ENCODE measurements around the gene CARS2.
"Not testable (repeated sequence)": the region's sequence is repeated elsewhere in the genome, so short reads cannot be mapped to it uniquely, and the experiment has no call there.

Gene CARS2

DNA sequence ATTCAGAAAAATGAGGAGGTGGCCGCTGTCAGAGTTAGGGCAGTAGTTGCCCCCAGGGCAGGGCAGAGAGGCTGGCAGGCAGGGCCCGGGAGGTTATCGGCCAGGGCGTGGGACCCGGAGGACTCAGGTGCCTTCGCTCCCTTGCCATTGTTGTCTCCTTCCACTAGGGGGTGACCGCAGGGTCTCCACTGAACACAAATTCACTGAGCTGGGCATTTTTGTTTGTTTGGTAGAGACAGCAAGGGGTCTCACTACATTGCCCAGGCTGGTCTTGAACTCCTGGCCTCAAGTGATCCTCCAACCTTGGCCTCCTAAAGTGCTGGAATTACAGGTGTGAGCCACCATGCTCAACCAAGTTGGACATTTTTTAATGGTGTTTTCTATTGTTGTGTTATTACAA, 25.1 kb downstream of the CARS2 start:
- no peak for DNase-seq

DNA sequence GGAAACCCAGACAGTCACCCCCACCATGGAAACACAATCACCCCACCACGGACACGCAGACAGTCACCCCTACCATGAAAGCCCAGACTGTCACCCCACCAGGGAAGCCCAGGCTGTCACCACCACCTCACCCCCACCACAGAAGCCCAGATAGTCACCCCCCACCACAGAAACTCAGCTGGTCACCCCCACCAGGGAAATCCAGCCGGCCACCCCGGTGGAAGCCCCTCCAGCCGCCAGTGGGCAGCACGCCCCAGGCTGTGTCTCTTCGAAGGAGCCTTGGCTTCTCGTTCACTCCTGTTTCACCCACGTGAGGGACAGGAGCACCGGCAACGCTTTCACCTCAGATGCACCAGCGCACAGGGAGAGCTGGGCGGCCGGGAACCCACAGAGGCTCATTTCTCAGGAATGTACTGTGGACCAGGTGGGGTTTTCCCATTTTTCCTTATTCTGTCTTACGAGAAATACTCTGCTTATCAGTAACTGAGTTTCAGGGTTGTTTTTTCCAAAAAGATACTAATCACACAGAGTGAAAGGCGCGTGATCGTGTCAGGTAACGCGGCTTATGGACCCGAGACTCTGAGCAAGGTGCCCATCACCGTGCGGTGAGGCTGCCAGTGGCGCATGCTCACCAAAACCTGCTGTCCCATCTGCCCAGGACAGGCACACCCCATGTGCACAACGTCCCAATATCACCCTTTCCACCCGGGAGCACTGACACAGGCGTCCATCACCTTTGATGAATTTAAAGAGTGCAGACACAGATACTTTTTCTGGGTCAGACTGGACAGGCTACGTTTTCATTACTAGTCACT, 28.0 kb downstream of the CARS2 start:
- no peak for DNase-seq

DNA sequence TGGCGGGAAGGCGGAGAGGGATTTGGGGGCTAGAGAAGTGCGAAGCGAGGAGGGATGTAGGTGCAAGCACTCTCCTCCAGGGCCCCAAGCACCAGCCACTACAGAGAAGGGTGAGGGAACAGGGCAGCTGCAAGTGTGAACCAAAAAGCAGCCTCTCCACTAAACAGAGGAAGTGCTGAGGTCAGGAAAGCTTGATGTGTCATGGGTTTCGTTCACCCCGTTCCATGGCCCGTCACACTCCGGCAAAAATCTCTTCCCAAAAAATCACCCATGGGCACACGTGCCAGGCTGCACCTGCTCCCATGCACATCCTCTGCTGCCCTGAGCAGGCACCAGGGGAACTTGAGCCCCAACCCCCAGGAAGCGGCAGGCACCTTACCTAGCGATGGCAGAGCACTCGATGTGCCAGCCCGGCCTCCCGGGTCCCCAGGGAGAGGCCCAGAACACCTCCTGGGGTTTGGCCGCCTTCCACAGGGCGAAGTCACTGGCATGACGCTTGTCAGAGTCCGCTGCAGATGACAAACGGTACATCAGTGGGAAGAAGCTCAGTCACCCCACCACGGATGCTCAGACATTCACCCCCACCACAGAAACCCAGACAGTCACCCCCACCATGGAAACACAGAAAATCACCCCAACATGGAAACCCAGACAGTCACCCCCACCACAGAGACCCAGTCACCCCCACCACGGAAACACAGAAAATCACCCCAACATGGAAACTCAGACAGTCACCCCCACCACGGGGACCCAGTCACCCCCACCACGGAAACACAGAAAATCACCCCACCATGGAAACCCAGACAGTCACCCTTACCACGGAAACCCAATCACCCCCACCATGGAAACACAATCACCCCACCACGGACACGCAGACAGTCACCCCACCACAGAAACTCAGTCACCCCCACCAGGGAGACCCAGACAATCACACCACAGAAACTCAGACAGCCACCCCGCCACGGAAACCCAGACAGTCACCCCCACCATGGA, 29.0 kb downstream of the CARS2 start:
- no peak for DNase-seq

DNA sequence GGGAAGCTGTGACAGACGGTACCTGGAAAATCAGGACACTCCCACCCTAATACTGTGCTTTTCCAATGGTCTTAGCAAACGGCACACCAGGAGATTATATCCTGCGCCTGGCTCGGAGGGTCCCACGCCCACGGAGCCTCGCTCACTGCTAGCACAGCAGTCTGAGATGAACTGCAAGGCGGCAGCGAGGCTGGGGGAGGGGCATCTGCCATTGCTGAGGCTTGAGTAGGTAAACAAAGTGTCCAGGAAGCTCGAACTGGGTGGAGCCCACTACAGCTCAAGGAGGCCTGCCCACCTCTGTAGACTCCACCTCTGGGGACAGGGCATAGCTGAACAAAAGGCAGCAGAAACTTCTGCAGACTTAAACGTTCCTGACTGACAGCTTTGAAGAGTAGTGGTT, 36.1 kb downstream of the CARS2 start:
- not testable (repeated sequence) for DNase-seq

DNA sequence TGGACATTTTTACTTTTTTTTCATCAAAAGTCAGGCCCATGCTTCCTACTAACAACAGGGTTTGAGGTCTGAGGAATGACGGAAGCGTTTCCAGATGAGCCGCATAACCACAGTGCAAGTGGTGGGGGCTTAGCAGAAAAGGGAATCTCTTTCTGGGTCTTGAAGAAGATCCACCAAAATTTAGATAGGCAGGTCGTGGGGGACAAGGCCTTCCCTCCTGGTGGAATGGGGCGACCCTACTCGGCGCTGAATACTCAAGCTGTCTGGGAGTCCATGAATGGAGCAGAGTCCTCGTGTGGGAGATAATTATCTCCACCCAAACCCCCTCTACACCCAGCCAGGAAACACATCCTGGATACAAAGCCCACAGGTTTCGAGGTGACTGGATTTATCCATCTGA, 36.9 kb downstream of the CARS2 start:
- DNase-seq = no peak

DNA sequence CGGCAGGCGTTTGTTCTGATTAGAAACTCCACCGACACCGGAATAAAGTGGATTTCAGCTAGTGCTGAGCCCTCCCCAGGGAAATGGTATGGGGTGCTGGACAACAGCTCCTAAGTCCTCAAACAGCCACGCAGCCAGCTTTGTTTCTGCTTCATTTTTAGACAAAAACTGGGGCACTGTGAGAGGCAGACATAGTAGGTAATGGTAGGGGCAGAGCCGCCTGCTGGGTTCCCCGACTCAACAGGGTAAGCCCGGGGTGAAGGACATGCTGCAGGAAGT, 39.7 kb downstream of the CARS2 start:
- DNase-seq = no peak

DNA sequence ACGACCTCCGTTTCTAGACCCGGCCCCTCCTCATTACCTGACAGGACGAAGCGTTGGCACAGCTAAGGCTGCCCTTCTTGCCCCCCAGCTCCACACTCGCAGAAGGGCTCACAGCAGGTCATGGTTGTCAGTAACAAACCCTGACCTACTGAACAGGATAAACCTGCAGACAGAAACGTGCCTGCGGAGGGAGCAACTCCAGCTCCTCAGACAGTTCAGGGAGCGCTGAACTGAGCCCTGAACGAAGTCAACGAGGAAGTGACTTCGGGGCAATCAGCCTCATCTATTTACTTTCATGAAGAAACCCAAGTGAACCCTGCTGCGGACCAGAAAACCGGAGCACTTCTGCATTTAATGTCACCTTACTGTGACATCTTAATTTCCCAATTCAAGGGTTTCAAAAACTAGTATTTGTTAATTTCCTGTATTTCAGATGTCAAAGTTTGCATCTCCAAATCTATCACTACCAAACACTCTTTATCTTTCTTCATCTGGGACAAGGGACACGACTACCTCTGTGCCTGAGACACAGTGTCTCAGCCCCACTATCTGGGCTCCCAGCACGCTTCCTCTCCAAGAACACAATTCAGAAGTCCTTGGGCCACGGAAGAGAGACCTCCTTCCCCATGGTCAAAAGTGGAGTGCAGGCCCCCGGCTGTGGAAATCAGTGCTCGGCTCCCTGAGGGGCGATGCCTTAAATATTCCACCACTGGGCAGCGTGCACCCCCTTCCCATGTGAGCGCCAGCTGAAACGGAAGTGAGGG, 40.2 kb downstream of the CARS2 start:
- no peak for DNase-seq

DNA sequence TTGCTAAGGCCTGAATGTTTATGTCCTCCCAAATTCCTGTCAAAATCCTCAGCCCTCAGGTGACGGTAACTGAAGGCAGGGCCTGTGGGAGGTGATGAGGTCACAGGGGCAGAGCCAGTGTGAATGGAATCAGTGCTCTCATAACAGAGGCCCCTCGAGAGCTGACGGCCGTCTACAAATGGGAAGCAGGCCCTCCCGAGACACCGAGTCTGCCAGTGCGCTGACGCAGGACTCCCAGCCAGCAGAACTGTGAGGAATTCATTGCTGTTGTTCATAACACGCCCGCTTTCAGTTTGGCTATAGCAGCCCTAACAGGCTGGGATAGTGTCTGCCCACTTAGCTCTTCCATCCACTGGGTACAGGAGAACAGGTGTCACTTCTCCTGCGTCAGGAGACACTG, 41.2 kb downstream of the CARS2 start:
- no peak for DNase-seq

DNA sequence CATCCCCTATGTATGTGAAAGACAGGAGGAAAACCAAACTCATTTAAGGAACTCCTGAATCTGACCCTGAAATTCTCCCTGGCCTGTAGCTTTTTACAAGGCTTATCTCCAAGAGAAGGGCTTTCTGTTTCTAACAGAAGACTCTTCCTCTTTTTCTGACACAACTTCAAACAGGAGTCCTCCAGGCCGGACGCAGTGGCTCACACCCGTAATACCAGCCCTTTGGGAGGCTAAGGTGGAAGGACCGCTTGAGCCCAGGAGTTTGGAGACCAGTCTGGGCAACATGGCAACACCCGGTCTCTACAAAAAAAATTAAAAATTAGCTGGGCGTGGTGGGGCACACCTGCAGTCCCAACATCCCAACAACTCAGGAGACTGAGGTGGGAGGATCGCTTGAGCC, 41.9 kb downstream of the CARS2 start:
- DNase-seq = no peak

DNA sequence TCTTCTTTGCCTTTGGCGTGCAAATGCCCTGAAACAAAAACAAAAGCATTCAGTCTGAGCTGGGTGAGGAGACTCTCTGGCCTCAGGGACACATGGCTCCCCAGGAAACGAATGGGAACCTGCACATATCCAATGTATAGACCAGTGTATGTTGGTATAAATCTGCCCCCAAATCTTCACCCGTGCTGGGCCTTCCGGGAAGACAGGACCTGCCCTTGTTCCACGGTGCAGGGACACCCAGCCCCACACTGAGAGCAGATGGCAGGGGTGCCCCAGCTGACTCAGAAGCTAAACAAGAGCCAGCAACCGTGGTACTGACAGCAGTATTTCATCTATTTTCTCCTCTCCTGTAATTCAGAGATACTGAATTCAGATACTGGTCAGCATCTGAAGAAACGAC, 42.4 kb downstream of the CARS2 start:
- DNase-seq = no peak

DNA sequence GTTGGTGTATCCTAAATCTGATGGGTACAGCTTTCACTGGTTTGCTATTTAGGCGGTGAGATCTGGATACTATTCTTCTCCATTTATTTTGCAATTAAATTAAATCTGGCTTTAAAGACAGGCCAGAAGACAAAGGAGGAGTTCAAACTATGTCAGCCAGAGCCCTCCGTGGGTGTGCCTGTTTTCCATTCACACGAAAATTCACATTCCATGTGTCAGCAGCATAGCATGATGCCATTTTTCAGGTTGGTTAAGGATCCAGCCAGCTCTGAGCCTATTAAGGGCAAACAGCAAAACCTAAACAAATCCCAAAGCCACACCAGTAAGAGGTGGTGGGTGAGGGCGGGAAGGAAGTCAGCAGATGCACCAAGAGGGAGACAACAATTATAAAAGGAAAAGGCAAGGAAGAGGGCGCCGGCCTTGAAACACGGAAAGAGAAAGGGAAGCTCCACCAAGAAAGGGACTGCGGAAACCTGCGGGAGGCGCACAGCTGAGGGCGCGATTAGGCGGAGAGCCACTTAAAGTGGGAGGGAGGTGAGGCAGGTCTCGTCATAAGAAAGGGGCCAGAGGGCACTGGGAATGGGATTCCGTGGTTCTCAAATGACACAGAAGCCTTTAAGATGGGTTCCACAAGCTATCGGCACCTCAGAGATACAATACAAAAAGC, 43.0 kb downstream of the CARS2 start:
- no peak for DNase-seq

DNA sequence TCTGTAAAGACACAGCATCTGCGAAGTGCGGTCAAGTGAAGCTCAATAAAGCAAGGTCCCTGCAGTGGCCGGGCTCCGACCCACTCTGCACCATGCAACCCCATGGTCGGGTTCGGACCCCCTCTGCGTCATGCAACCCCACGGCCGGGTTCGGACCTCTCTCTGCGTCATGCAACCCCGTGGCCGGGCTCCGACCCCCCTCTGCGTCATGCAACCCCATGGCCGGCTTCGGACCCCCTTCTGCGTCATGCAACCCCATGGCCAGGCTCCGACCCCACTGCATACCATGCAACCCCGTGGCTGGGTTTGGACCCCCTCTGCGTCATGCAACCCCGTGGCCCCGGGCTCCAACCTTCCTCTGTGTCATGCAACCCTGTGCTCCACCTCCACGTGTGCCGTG, 43.8 kb downstream of the CARS2 start:
- no peak for DNase-seq

DNA sequence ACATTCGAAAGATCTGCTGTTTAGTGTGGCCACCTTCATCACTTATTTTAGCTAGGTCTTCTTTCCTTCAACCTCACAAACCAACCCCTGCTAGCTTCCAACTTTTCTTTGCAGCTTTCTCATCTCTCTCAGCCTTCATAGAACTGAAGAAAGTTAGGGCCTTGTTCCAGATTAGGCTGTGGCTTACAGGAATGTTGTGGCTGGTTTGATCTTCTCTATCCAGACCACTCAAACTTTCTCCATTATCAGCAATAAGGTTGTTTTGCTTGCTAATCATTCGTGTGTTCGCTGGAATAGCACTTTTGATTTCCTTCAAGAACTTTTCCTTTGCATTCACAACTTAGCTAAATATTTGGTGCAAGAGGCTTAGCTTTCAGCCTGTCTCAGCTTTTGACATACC, 44.7 kb downstream of the CARS2 start:
- no peak for DNase-seq

DNA sequence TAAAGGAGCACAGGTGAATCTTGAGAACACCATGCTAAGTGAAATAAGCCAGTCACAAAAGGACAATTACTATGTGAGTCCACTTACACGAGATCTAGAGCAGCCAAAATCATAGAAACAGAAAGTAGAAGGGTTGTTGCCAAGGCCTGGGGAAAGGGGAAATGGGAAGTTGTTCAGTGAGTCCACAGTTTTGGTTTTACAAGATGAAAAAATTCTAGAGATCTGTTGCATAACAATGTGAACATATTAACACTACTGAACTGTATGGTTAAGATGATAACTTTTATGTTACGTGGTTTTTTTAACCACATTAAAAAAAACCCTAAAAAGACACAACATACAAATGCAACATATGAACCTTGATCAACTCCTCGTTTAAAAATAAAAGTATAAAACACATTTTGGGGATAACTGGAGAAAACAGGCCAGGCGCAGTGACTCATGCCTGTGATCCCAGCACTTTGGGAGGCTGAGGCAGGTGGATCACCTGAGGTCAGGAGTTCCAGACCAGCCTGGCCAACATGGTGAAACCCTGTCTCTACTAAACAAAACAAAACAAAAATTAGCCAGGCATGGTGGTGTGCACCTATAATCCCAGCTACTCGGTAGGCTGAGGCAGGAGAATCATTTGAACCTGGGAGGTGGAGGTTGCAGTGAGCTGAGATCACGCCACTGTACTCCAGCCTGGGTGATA, 47.6 kb downstream of the CARS2 start:
- DNase-seq = not testable (repeated sequence)

DNA sequence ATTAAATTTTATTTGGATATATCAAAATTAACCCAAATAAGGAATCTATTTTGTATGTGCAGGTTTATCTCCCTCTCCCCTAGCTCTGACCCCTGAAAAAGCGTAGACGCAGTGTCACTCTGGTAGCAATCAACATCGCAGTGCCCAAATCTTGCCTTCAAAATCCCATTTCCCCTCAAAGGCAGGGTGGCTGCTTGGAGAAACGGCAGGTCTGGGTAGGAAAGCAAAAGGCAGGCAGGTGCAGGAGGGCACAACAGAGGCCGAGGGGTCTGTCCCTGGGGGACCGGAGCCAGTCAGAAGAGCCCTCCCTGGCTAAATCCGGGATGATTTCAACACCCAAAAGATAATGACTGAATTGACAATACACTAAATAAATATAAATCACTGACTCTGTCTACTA, 48.7 kb downstream of the CARS2 start:
- DNase-seq = no peak

DNA sequence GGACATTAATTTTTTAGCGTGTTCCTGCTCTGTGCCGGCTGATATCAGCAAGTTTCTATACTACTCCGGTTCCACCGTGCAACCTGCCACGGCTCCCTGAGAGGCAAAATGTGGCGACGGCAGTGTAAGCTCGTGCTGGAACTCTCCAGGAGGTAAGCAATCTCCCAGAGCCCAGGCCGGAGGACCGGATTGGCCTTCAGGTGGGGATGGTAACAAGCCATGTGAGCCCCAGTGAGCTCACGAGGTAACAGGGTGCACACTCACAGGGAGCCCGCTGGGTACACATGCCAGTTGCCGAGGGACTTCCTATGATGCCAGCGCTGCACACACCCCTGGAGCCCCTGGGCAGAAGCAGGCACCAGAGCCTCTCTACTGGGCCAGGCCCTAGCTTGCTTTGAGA, 52.1 kb downstream of the CARS2 start:
- DNase-seq = no peak

DNA sequence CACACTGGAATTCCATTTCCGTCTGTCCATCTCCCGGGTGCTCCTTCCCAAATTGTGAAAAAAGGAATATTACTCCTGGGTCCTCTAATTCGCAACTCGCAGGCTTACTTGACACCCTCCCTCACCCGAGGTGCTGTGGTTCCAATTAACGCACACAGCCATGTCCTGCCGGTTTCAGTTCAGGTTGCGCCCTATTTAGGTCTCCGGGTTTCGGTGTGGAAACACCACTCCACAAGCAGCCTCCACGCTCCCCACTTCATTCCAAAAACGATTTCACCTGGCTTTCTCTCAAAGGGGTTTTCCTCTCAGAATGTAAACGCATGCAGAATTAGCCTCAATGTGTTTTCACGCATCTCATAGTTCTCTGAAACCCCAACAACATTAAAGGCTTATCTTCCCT, 52.6 kb downstream of the CARS2 start:
- no peak for DNase-seq

DNA sequence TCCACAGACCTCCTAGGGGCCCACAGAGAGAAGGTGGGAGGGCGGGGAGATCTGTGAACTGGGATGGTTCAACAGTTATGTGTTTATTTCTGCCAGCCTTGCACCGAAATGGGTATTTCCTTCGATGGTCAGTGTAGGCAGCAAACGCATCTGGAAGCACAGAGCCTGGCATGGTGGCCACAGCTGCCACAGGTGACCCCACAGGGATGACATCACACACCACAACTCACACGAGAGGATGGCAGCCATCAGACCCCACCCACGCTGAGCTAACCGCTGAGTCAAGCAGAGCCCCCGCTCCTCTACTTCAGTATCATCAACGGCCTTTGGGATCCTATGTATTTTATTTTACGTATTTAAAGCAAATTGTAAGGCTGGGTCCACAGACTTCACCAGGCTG, 53.2 kb downstream of the CARS2 start:
- DNase-seq = no peak

DNA sequence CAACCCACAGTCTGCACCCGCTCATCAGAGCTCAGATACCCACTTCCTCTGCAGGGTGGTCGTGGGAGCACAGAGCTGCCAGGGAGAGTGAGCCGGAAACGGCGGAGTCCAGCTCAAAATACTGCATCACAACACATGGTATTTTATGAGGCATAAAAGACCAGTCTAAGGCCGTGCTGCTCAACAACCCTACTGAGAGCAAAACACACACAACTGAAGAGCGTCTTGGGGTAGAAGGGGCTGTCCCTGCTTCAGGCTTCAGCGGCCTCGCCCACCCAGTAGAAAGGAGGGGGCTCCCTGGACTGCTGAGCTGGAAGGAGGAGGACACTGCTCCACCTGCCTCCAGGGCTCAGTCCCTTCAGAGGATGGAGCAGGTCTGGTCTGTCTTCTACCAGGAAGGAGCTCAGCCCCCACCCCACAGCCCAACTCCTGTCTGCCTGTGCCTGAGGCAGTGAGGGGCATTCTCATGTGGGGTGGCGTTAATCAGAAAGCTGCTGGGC, 53.6 kb downstream of the CARS2 start:
- no peak for DNase-seq

DNA sequence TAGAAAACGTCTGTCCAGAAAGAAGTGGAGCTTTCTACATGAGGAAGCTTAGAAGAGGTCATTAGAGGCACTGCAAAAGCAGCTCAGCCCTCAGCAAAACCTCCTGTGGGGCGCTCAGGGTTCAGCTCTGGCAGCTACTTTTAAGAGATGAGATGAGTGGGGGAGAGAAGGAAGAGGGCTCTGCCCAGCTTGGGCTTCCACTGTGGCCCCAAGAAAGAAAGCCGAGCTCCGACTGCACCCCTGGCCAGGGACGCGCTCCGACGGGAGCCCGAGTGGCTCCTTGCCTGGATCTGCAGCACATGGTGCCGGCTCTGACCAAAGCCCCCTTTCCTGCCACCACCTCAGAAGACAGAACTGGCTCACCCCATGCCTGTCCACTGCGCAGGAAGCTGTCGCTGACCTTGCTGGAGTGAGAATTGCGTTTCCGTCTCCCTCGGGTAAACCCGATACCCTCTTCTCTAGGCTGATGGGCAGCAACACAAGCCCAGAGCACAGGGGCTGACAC, 54.1 kb downstream of the CARS2 start:
- DNase-seq = no peak

DNA sequence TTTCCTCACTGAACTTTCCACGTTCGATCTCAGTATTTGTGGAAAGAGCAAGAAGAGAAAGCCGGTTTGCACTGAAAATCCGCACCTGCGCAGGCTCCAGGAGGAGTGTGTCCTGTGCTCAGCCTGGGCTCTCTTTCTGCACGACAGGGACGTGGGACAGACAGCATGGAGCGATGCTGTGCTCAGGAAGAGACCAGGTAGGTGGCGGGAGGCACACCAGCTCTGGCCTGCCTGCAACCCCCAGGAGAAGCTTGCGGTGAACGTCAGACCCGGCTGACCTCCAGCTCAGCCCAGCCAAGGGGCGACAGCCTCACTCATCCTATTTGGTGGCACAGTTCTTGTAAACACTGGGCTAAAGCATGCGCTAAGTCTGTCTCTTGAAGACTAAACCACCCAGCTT, 54.6 kb downstream of the CARS2 start:
- no peak for DNase-seq

DNA sequence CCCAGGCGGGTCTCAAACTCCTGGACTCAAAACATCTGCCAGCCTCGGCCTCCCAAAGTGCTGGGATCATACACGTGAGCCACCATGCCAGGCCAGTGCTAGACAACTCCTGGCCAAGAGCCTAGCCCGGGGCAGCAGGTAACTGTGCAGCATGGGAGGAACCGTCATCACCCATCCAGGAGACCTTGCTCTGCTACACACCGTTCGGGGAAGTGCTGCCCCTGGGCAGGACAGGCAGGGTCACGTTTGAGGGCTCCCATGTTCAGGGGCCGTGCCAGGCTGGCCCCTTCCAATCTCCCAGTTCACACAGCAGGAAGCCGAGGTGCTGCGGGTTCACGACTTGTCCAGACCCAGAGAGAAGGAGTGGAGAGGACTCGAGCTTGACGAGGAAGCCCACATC, 55.5 kb downstream of the CARS2 start:
- no peak for DNase-seq

Measured in NCI-H1417 treated with DMSO at 0.1 percent for 48 hours (cell line).